Tibial nerve (tissue), 4 donors: ENCODE measurements around the gene TUBGCP5.

Source experiments
- CTCF ChIP-seq, 5 experiments: fragments of 200-600 bp in 3 of 5; fragments of 450-650 bp in 2 of 5; sonication (generic) in 3 of 5; IDR thresholded peaks; one replicate each; pipeline ENCODE4 v1.5.1; 2016 to 2019; ENCODE audit warnings: antibody characterized with exemption in 5 of 5, mild to moderate bottlenecking in 3 of 5, moderate library complexity in 2 of 5
- EP300 ChIP-seq, 2 donors: sonication (generic); formaldehyde crosslinking; IDR thresholded peaks; one replicate each; pipeline ENCODE4 v1.6.1; 2017; ENCODE audit warnings: antibody characterized with exemption in 2 of 2, mild to moderate bottlenecking in 1 of 2

- TF ChIP-seq EP300 (IDR thresholded peaks at IDR 0.05) (no peak), CTCF (IDR thresholded peaks at IDR 0.05) (no peak)
These were observed 83.0 kb downstream of the TUBGCP5 start for GRCh38 chr15:22956257-22956977.
